C4-2B (cell line): ENCODE results near the gene SMYD4.

Experiments used
- CTCF ChIP-seq: fragments of 450-650 bp; conservative IDR thresholded peaks from 2 replicates; pipeline ENCODE4 v1.5.1; 2017; ENCODE audit warnings: mild to moderate bottlenecking
- ZFX ChIP-seq: fragments of 450-650 bp; IDR thresholded peaks from 2 replicates; pipeline ENCODE4 v1.6.1; 2017

GRCh38 chr17:1803280-1803679 is 26.4 kb downstream of the SMYD4 start:
- TF ChIP-seq CTCF (no peak), ZFX (no peak)
